HEK293 (cell line): Measurements from ENCODE around the gene CD2.

Experiments
- CTCF ChIA-PET: fragments of 350-600 bp; formaldehyde crosslinking; extraction: SDS; loops from one replicate; lab custom pipeline; 2021; ENCODE audit warnings: antibody characterized with exemption; lab: Yijun Ruan, JAX
- POLR2A ChIA-PET: fragments of 300-600 bp; formaldehyde crosslinking; extraction: SDS; loops from one replicate; lab custom pipeline; 2020; ENCODE audit warnings: antibody characterized with exemption, inconsistent platforms; lab: Yijun Ruan, JAX
- H3K27ac ChIP-seq: fragments of 200-500 bp; sonication (Bioruptor generic); 2 replicates; pipeline ENCODE4 v1.5.1; 2014; ENCODE audit warnings: low read depth, low read length, control low read depth, inconsistent platforms; ENCODE audit errors: extremely low read depth
- H3K36me3 ChIP-seq, 2 experiments: fragments of 200-500 bp in 1 of 2; sonication (Bioruptor generic) in 1 of 2; 1 replicate in 1 of 2; 2 replicates in 1 of 2; pipeline ENCODE4 v1.5.1; 2014 to 2017; ENCODE audit warnings: inconsistent platforms in 2 of 2, low read length in 2 of 2; ENCODE audit not compliant: control insufficient read depth in 2 of 2, insufficient read depth in 1 of 2
- H3K4me1 ChIP-seq: fragments of 200-500 bp; sonication (Bioruptor generic); 2 replicates; pipeline ENCODE4 v1.5.1; 2014; ENCODE audit warnings: mild to moderate bottlenecking, low read length, inconsistent platforms; ENCODE audit not compliant: control insufficient read depth, insufficient read depth
- H3K4me3 ChIP-seq: 2 replicates; pipeline ENCODE4 v1.5.1; 2011; ENCODE audit warnings: low read depth, mild to moderate bottlenecking, control low read depth, low read length, moderate library complexity
- H3K9me3 ChIP-seq: fragments of 200-500 bp; sonication (Bioruptor generic); 2 replicates; pipeline ENCODE4 v1.5.1; 2014; ENCODE audit warnings: low read depth, low read length, inconsistent platforms; ENCODE audit not compliant: control insufficient read depth, insufficient read depth
- OVOL3 ChIP-seq: fragments of 450-650 bp; formaldehyde crosslinking; IDR thresholded peaks from 2 replicates; pipeline ENCODE4 v1.5.1; 2016; ENCODE audit warnings: missing biosample characterization, missing genetic modification characterization
- SCRT2 ChIP-seq: fragments of 450-650 bp; formaldehyde crosslinking; IDR thresholded peaks from 2 replicates; pipeline ENCODE4 v1.5.1; 2016; ENCODE audit warnings: missing biosample characterization, missing genetic modification characterization
- WT1 ChIP-seq: fragments of 450-650 bp; formaldehyde crosslinking; IDR thresholded peaks from 2 replicates; pipeline ENCODE4 v1.5.1; 2016; ENCODE audit warnings: missing biosample characterization, missing genetic modification characterization
- ZNF146 ChIP-seq: fragments of 450-650 bp; formaldehyde crosslinking; IDR thresholded peaks from 2 replicates; pipeline ENCODE4 v1.5.1; 2016; ENCODE audit warnings: missing biosample characterization, missing genetic modification characterization
- ZNF433 ChIP-seq: fragments of 450-650 bp; formaldehyde crosslinking; IDR thresholded peaks from 2 replicates; pipeline ENCODE4 v1.5.1; 2016; ENCODE audit warnings: missing biosample characterization, missing genetic modification characterization, low read depth
- ZNF473 ChIP-seq: fragments of 450-650 bp; formaldehyde crosslinking; IDR thresholded peaks from 2 replicates; pipeline ENCODE4 v1.5.1; 2017; ENCODE audit warnings: missing biosample characterization, missing genetic modification characterization
- ZNF521 ChIP-seq: fragments of 450-650 bp; formaldehyde crosslinking; IDR thresholded peaks from 2 replicates; pipeline ENCODE4 v1.5.1; 2017; ENCODE audit warnings: missing biosample characterization, mild to moderate bottlenecking, missing genetic modification characterization
- ZNF544 ChIP-seq: fragments of 450-650 bp; formaldehyde crosslinking; IDR thresholded peaks from 2 replicates; pipeline ENCODE4 v1.5.0; 2017; ENCODE audit warnings: missing biosample characterization, missing genetic modification characterization
- ZNF548 ChIP-seq: fragments of 450-650 bp; formaldehyde crosslinking; IDR thresholded peaks from 2 replicates; pipeline ENCODE4 v1.5.1; 2016; ENCODE audit warnings: missing biosample characterization, missing genetic modification characterization
- ZNF560 ChIP-seq: fragments of 450-650 bp; formaldehyde crosslinking; IDR thresholded peaks from 2 replicates; pipeline ENCODE4 v1.5.1; 2017; ENCODE audit warnings: missing biosample characterization, missing genetic modification characterization, borderline replicate concordance
- ZNF624 ChIP-seq: fragments of 450-650 bp; formaldehyde crosslinking; IDR thresholded peaks from 2 replicates; pipeline ENCODE4 v1.5.1; 2017; ENCODE audit warnings: missing biosample characterization, missing genetic modification characterization
- ZNF626 ChIP-seq: fragments of 450-650 bp; sonication (Bioruptor Pico); formaldehyde crosslinking; IDR thresholded peaks from 2 replicates; pipeline ENCODE4 v1.5.1; 2018; ENCODE audit warnings: missing biosample characterization, missing genetic modification characterization, inconsistent platforms
- ZNF701 ChIP-seq: fragments of 450-650 bp; formaldehyde crosslinking; IDR thresholded peaks from 2 replicates; pipeline ENCODE4 v1.5.1; 2016; ENCODE audit warnings: missing biosample characterization, missing genetic modification characterization
- ZNF785 ChIP-seq: fragments of 450-650 bp; formaldehyde crosslinking; IDR thresholded peaks from 2 replicates; pipeline ENCODE4 v1.5.1; 2016; ENCODE audit warnings: missing biosample characterization, missing genetic modification characterization
- TF ChIP-seq, protein P1 (sequence below): fragments of 450-650 bp; formaldehyde crosslinking; IDR thresholded peaks from 2 replicates; pipeline ENCODE4 v1.5.1; 2016; ENCODE audit warnings: missing biosample characterization, missing genetic modification characterization
- TF ChIP-seq, protein P2 (sequence below): fragments of 450-650 bp; formaldehyde crosslinking; conservative IDR thresholded peaks from 2 replicates; pipeline ENCODE4 v1.5.1; 2016; ENCODE audit warnings: low read depth, missing biosample characterization, missing genetic modification characterization
- TF ChIP-seq, protein P3 (sequence below): fragments of 450-650 bp; formaldehyde crosslinking; IDR thresholded peaks from 2 replicates; pipeline ENCODE4 v1.5.1; 2016; ENCODE audit warnings: missing biosample characterization, missing genetic modification characterization
- TF ChIP-seq, protein P4 (sequence below): fragments of 450-650 bp; formaldehyde crosslinking; IDR thresholded peaks from 2 replicates; pipeline ENCODE4 v1.5.1; 2017; ENCODE audit warnings: missing biosample characterization, missing genetic modification characterization
- TF ChIP-seq, protein P5 (sequence below): fragments of 450-650 bp; formaldehyde crosslinking; IDR thresholded peaks from 2 replicates; pipeline ENCODE4 v1.5.1; 2016; ENCODE audit warnings: missing biosample characterization, missing genetic modification characterization
- TF ChIP-seq, protein P6 (sequence below): fragments of 450-650 bp; formaldehyde crosslinking; IDR thresholded peaks from 2 replicates; pipeline ENCODE4; 2016; ENCODE audit warnings: missing biosample characterization, missing genetic modification characterization
- TF ChIP-seq, protein P7 (sequence below): fragments of 450-650 bp; formaldehyde crosslinking; IDR thresholded peaks from 2 replicates; pipeline ENCODE4 v1.5.1; 2016; ENCODE audit warnings: missing biosample characterization, missing genetic modification characterization

Gene CD2

DNA sequence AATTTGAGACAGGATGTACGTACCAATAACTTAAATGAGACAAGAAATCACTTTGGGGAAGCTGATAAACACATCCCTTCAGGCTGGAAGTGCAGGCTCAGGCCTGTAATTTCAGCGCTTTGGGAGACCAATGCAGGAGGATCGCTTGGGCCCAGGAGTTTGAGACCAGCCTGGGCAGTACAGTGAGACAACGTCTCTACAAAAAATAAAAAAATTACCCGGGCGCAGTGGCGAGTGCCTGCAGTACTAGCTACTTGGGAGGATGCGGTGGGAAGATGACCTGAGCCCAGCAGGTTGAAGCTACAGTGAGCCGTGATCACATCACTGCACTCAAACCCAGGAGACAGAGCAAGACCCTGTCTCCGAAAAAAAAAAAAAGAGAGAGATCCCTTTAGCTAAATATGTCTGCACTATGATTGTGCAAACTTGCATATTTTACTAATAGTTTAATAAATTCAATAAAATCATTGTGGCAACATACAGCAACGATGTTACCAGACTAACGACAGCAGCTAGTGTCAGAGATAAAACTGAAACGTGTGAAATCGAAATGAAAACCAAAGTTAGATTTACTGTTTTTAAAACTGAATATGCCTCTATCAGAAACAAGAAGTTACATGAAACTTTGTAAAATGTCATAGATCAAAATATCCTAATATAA, 54.7 kb downstream of the CD2 start:
- H3K4me1 ChIP-seq, result no peaks in the 10 kb centered on the region
- H3K4me3 ChIP-seq, result no peak overlapping the region
- TF ChIP-seq OVOL3 (tag by site-specific recombination) (no peak), ZNF146 (tag by site-specific recombination) (no peak), SCRT2 (no peak), ZNF544 (tag by site-specific recombination) (no peak)
- TF ChIP-seq, protein P1, sequence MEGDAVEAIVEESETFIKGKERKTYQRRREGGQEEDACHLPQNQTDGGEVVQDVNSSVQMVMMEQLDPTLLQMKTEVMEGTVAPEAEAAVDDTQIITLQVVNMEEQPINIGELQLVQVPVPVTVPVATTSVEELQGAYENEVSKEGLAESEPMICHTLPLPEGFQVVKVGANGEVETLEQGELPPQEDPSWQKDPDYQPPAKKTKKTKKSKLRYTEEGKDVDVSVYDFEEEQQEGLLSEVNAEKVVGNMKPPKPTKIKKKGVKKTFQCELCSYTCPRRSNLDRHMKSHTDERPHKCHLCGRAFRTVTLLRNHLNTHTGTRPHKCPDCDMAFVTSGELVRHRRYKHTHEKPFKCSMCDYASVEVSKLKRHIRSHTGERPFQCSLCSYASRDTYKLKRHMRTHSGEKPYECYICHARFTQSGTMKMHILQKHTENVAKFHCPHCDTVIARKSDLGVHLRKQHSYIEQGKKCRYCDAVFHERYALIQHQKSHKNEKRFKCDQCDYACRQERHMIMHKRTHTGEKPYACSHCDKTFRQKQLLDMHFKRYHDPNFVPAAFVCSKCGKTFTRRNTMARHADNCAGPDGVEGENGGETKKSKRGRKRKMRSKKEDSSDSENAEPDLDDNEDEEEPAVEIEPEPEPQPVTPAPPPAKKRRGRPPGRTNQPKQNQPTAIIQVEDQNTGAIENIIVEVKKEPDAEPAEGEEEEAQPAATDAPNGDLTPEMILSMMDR (tag by site-specific recombination), result no peak
- TF ChIP-seq, protein P2, sequence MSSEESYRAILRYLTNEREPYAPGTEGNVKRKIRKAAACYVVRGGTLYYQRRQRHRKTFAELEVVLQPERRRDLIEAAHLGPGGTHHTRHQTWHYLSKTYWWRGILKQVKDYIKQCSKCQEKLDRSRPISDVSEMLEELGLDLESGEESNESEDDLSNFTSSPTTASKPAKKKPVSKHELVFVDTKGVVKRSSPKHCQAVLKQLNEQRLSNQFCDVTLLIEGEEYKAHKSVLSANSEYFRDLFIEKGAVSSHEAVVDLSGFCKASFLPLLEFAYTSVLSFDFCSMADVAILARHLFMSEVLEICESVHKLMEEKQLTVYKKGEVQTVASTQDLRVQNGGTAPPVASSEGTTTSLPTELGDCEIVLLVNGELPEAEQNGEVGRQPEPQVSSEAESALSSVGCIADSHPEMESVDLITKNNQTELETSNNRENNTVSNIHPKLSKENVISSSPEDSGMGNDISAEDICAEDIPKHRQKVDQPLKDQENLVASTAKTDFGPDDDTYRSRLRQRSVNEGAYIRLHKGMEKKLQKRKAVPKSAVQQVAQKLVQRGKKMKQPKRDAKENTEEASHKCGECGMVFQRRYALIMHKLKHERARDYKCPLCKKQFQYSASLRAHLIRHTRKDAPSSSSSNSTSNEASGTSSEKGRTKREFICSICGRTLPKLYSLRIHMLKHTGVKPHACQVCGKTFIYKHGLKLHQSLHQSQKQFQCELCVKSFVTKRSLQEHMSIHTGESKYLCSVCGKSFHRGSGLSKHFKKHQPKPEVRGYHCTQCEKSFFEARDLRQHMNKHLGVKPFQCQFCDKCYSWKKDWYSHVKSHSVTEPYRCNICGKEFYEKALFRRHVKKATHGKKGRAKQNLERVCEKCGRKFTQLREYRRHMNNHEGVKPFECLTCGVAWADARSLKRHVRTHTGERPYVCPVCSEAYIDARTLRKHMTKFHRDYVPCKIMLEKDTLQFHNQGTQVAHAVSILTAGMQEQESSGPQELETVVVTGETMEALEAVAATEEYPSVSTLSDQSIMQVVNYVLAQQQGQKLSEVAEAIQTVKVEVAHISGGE, result no peak
- no peaks in the 10 kb centered on the region for H3K9me3 ChIP-seq
- H3K36me3 ChIP-seq, result no peaks in the 10 kb centered on the region
- no peak overlapping the region for H3K27ac ChIP-seq
- ChIA-PET CTCF (interaction anchor here (1.0 to 1.1 kb wide), 2 partner anchors 9 to 18 kb away, joined by 3 to 5 read pairs; no protein-coding TSS in a partner anchor), POLR2A (no interaction called here)

DNA sequence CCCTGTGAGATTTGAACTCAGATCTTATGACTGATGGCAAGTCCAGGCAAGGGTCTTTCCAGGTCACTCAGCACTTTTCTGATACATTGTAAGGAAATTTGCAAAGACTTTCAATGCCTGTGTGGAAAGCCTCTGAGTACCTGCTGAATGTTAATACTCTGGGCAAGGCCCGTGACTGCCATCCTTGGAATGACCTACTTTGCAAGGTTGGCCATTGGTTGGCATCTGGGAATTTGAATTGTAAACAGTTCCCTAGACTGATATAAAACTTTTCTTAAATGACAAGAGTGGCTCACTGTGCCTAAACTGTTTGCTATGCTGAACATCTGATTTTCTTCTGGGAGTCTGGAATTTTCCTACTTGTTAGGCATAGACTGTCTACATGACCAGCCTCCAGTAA, 57.1 kb downstream of the CD2 start:
- Histone ChIP-seq H3K27ac (no peak overlapping the region), H3K4me1 (no peaks in the 10 kb centered on the region), H3K4me3 (no peak overlapping the region), H3K9me3 (no peaks in the 10 kb centered on the region), H3K36me3 (no peaks in the 10 kb centered on the region)
- POLR2A ChIA-PET, result no interaction called here
- CTCF ChIA-PET, result no interaction called here
- TF ChIP-seq ZNF560 (no peak), ZNF624 (no peak), ZNF701 (tag by site-specific recombination) (no peak), ZNF521 (tag by site-specific recombination) (no peak), WT1 (tag by site-specific recombination) (no peak), ZNF626 (tag by site-specific recombination) (no peak), ZNF473 (tag by site-specific recombination) (no peak), ZNF548 (tag by site-specific recombination) (no peak), ZNF785 (tag by site-specific recombination) (no peak), ZNF433 (no peak)
- TF ChIP-seq, protein P3, sequence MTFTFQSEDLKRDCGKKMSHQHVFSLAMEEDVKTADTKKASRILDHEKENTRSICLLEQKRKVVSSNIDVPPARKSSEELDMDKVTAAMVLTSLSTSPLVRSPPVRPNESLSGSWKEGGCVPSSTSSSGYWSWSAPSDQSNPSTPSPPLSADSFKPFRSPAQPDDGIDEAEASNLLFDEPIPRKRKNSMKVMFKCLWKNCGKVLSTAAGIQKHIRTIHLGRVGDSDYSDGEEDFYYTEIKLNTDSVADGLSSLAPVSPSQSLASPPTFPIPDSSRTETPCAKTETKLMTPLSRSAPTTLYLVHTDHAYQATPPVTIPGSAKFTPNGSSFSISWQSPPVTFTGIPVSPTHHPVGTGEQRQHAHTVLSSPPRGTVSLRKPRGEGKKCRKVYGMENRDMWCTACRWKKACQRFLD (tag by site-specific recombination), result no peak
- TF ChIP-seq, protein P4, sequence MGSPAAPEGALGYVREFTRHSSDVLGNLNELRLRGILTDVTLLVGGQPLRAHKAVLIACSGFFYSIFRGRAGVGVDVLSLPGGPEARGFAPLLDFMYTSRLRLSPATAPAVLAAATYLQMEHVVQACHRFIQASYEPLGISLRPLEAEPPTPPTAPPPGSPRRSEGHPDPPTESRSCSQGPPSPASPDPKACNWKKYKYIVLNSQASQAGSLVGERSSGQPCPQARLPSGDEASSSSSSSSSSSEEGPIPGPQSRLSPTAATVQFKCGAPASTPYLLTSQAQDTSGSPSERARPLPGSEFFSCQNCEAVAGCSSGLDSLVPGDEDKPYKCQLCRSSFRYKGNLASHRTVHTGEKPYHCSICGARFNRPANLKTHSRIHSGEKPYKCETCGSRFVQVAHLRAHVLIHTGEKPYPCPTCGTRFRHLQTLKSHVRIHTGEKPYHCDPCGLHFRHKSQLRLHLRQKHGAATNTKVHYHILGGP (tag by site-specific recombination), result no peak
- TF ChIP-seq, protein P5, sequence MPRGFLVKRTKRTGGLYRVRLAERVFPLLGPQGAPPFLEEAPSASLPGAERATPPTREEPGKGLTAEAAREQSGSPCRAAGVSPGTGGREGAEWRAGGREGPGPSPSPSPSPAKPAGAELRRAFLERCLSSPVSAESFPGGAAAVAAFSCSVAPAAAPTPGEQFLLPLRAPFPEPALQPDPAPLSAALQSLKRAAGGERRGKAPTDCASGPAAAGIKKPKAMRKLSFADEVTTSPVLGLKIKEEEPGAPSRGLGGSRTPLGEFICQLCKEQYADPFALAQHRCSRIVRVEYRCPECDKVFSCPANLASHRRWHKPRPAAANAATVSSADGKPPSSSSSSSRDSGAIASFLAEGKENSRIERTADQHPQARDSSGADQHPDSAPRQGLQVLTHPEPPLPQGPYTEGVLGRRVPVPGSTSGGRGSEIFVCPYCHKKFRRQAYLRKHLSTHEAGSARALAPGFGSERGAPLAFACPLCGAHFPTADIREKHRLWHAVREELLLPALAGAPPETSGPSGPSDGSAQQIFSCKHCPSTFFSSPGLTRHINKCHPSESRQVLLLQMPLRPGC, result no peak
- TF ChIP-seq, protein P6, sequence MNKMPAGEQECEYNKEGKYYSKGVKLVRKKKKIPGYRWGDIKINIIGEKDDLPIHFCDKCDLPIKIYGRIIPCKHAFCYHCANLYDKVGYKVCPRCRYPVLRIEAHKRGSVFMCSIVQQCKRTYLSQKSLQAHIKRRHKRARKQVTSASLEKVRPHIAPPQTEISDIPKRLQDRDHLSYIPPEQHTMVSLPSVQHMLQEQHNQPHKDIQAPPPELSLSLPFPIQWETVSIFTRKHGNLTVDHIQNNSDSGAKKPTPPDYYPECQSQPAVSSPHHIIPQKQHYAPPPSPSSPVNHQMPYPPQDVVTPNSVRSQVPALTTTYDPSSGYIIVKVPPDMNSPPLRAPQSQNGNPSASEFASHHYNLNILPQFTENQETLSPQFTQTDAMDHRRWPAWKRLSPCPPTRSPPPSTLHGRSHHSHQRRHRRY (tag by site-specific recombination), result no peak
- TF ChIP-seq, protein P7, sequence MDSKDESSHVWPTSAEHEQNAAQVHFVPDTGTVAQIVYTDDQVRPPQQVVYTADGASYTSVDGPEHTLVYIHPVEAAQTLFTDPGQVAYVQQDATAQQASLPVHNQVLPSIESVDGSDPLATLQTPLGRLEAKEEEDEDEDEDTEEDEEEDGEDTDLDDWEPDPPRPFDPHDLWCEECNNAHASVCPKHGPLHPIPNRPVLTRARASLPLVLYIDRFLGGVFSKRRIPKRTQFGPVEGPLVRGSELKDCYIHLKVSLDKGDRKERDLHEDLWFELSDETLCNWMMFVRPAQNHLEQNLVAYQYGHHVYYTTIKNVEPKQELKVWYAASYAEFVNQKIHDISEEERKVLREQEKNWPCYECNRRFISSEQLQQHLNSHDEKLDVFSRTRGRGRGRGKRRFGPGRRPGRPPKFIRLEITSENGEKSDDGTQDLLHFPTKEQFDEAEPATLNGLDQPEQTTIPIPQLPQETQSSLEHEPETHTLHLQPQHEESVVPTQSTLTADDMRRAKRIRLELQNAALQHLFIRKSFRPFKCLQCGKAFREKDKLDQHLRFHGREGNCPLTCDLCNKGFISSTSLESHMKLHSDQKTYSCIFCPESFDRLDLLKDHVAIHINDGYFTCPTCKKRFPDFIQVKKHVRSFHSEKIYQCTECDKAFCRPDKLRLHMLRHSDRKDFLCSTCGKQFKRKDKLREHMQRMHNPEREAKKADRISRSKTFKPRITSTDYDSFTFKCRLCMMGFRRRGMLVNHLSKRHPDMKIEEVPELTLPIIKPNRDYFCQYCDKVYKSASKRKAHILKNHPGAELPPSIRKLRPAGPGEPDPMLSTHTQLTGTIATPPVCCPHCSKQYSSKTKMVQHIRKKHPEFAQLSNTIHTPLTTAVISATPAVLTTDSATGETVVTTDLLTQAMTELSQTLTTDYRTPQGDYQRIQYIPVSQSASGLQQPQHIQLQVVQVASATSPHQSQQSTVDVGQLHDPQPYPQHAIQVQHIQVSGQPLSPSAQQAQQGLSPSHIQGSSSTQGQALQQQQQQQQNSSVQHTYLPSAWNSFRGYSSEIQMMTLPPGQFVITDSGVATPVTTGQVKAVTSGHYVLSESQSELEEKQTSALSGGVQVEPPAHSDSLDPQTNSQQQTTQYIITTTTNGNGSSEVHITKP (tag by site-specific recombination), result no peak
